Measurements from ENCODE around the gene LEO1.
A peak's percentile ranks its signal among the peaks of the same experiment; 100 is the strongest.

The LEO1 gene

DNA sequence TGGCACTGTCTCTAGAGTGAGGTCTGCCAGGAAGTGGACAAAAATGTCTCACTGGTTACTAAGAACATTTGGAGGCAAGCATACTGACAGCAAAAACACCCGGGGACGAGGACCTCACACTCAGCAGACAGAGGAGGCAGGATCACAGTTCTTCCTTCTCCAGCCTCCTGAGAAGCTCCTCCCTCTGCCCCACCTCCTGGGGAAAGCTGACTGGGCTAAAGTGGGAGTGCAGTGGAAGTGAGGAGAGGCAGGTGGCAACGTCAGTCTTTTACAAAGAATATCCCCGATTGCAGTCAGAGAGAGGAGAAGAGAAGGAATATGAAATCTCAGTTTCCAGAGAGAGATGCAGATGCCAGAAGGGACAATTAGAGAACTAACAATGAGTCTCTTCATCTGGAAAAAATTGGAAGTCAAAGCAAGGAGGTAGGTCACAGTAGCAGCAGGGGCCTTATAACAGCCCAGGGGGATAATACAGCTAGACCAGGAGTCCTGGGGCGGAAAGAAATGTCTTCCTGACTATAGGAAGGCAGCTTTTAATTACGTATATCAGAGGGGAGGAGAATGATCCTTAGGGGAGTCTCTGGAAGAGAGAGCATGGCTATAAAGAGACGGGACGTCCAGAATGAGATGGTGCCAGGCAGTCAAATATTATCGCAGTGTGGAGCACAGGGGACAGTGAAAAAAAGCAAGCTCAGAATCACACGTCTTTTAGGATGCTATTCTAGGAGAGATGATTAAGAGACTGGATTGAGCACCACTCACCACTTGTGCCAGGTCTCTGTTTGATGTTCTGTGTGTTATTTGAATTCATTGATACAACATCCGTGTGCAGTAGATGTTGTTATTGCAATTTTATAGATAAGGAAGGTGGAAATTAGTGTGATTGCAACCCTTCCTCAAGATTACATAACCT, 47.2 kb downstream of the LEO1 start:
- Mint-ChIP-seq H3K27ac (no peak overlapping the region), H3K27me3 (no peaks in the 10 kb centered on the region), H3K4me1 (ENCODE audit: low read depth) (no peaks in the 10 kb centered on the region), H3K36me3 (ENCODE audit: low read depth) (peaks cover 21% of the 10 kb centered on the region), H3K4me3 (no peak overlapping the region), H3K9me3 (no peaks in the 10 kb centered on the region)

- Mint-ChIP-seq H3K27ac (no peak overlapping the region), H3K27me3 (no peaks in the 10 kb centered on the region), H3K36me3 (ENCODE audit: low read depth) (peaks cover 21% of the 10 kb centered on the region)
Measured at GRCh38 chr15:51917493-51917892, 54.1 kb downstream of the LEO1 start.

DNA sequence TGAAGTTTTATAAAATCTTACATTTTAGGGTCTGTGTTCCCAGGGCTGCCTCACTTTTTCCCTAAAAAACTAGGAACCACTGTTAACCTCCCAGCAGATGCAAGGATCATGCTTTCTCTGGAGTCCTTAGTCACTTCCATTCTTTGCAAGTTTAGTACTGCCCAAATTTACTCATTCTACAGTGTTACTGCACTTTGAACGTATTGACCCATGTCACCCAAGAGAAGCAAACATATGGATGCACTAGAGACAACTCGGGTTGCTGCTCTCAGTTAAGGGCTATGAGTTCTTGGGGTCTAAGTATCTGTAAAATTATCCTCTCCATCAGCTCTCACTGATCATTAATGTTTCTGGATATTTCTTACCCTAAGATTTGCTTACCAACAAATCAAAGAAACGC, 59.0 kb downstream of the LEO1 start:
- H3K9me3 Mint-ChIP-seq = no peaks in the 10 kb centered on the region
- no peak overlapping the region for H3K4me3 Mint-ChIP-seq
- H3K27me3 Mint-ChIP-seq = no peaks in the 10 kb centered on the region
- no peaks in the 10 kb centered on the region for H3K4me1 Mint-ChIP-seq (ENCODE audit: low read depth)
- H3K27ac Mint-ChIP-seq = no peak overlapping the region
- peaks cover 33% of the 10 kb centered on the region for H3K36me3 Mint-ChIP-seq (ENCODE audit: low read depth)

More at GRCh38 chr15:51917493-51917892, 54.1 kb downstream of the LEO1 start:
- Mint-ChIP-seq H3K4me3 (no peak overlapping the region), H3K9me3 (no peaks in the 10 kb centered on the region), H3K4me1 (ENCODE audit: low read depth) (no peaks in the 10 kb centered on the region)

- Mint-ChIP-seq H3K27ac (no peak overlapping the region), H3K4me1 (ENCODE audit: low read depth) (no peaks in the 10 kb centered on the region), H3K9me3 (no peaks in the 10 kb centered on the region), H3K36me3 (ENCODE audit: low read depth) (peaks cover 46% of the 10 kb centered on the region), H3K4me3 (no peak overlapping the region), H3K27me3 (no peaks in the 10 kb centered on the region)
Measured at GRCh38 chr15:51909584-51909983, 62.0 kb downstream of the LEO1 start.

DNA sequence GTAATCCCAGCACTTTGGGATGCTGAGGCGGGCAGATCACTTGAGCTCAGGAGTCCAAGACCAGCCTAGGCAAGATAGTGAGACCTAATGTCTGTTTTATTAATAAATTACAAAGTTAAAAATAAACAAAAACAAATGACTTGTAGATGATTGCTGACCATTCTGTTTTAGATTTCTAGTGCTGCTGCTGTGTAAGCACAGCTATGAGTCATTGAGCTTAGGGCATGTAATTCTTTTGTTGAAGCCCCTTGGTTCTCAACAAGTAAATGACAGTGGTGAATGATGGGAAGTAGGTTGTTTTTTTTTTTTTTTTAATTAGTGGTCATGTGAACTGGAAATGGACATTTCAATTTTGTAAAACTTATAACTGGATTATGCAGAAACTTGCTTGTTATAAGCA, 63.3 kb downstream of the LEO1 start:
- no peaks in the 10 kb centered on the region for H3K27me3 Mint-ChIP-seq
- no peaks in the 10 kb centered on the region for H3K4me1 Mint-ChIP-seq (ENCODE audit: low read depth)
- no peak overlapping the region for H3K4me3 Mint-ChIP-seq
- H3K9me3 Mint-ChIP-seq = no peaks in the 10 kb centered on the region
- H3K27ac Mint-ChIP-seq = no peak overlapping the region
- H3K36me3 Mint-ChIP-seq (ENCODE audit: low read depth) = peaks cover 55% of the 10 kb centered on the region

DNA sequence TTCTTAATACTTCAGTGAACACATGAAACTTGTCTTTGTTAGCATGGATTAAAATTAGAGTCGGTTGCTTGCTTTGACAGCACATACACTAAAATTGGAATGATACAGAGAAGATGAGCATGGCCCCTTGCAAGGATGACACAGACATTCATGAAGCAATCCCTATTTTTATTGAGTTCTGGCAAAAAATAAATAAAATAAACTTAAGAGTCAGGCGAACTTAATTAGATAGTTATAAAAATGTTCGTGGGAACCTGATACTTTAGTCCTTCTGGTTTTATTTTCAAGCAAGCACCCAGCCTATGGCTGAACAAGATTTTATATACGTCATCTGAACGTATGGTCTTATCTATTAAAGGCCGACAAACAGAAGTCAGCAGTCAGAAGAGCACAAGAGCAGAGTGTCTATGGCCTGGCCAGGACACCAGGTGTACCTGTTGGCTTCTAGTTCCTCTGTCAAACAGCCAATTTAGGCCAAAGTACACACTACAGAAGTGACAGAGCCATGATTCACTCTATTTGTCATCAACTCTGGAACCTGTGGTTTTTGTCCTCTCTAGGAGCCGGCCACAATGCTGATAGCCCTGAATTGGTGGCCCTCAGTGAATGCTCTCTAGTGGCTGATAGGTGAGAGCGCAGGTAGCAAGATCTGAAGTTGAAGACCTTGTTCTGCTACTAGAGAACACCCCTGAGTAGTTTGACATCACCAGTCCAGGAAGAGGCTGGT, 64.3 kb downstream of the LEO1 start:
- Mint-ChIP-seq H3K36me3 (ENCODE audit: low read depth) (peaks cover 56% of the 10 kb centered on the region), H3K27me3 (no peaks in the 10 kb centered on the region), H3K4me3 (no peak overlapping the region), H3K4me1 (ENCODE audit: low read depth) (no peaks in the 10 kb centered on the region), H3K27ac (no peak overlapping the region), H3K9me3 (no peaks in the 10 kb centered on the region)

- Mint-ChIP-seq H3K4me1 (ENCODE audit: low read depth) (no peaks in the 10 kb centered on the region), H3K4me3 (no peak overlapping the region), H3K36me3 (ENCODE audit: low read depth) (peaks cover 68% of the 10 kb centered on the region), H3K27ac (no peak overlapping the region), H3K9me3 (no peaks in the 10 kb centered on the region), H3K27me3 (no peaks in the 10 kb centered on the region)
Measured at GRCh38 chr15:51904931-51905330, 66.6 kb downstream of the LEO1 start.

- Mint-ChIP-seq H3K27me3 (no peaks in the 10 kb centered on the region), H3K27ac (peak overlapping the region; percentile 10), H3K4me1 (ENCODE audit: low read depth) (no peaks in the 10 kb centered on the region), H3K9me3 (no peaks in the 10 kb centered on the region), H3K36me3 (ENCODE audit: low read depth) (peaks cover 71% of the 10 kb centered on the region), H3K4me3 (no peak overlapping the region)
Measured at GRCh38 chr15:51904421-51904820, 67.2 kb downstream of the LEO1 start.

- H3K36me3 Mint-ChIP-seq (ENCODE audit: low read depth) = peaks cover 40% of the 10 kb centered on the region
- H3K27ac Mint-ChIP-seq = no peak overlapping the region
- H3K27me3 Mint-ChIP-seq = no peaks in the 10 kb centered on the region
- peaks cover 7% of the 10 kb centered on the region for H3K4me1 Mint-ChIP-seq (ENCODE audit: low read depth)
- H3K9me3 Mint-ChIP-seq = no peaks in the 10 kb centered on the region
- no peak overlapping the region for H3K4me3 Mint-ChIP-seq
Measured at GRCh38 chr15:51889486-51889885, 82.1 kb downstream of the LEO1 start.

GRCh38 chr15:51888593-51889195, 82.9 kb downstream of the LEO1 start:
- H3K4me1 Mint-ChIP-seq (ENCODE audit: low read depth) = peaks cover 8% of the 10 kb centered on the region
- H3K9me3 Mint-ChIP-seq = no peaks in the 10 kb centered on the region
- H3K36me3 Mint-ChIP-seq (ENCODE audit: low read depth) = peaks cover 35% of the 10 kb centered on the region
- H3K27me3 Mint-ChIP-seq = no peaks in the 10 kb centered on the region
- H3K4me3 Mint-ChIP-seq = no peak overlapping the region
- H3K27ac Mint-ChIP-seq = no peak overlapping the region

All from stimulated activated naive CD8-positive, alpha-beta T cell treated with anti-CD3 and anti-CD28 coated beads, Interleukin-15, Interleukin-2, amounts not matched to agents 100 ng/mL and 50 ng/mL, for 24 hours (primary cell).